GM19239 (cell line): Measurements from ENCODE around the gene SPAG17.

Experiments
- DNase-seq: peaks from one replicate; pipeline ENCODE4 v3.0.0; 2011; ENCODE audit warnings: low spot score; ENCODE audit not compliant: insufficient read length
- FAIRE-seq: peaks from 2 replicates; lab custom pipeline; 2011; peaks lifted over from hg19 to GRCh38; lab: Jason Lieb, UNC

Gene SPAG17

GRCh38 chr1:118085365-118085764, 99.7 kb downstream of the SPAG17 start:
- no peak for DNase-seq
- FAIRE-seq: no peak

- DNase-seq: no peak
- no peak for FAIRE-seq
Measured at GRCh38 chr1:118084400-118084799, 100.6 kb downstream of the SPAG17 start.

- FAIRE-seq (no peak), DNase-seq (no peak)
Measured at GRCh38 chr1:118082984-118083383, 102.0 kb downstream of the SPAG17 start.

GRCh38 chr1:118081387-118081786, 103.6 kb downstream of the SPAG17 start:
- DNase-seq: no peak
- no peak for FAIRE-seq

DNA sequence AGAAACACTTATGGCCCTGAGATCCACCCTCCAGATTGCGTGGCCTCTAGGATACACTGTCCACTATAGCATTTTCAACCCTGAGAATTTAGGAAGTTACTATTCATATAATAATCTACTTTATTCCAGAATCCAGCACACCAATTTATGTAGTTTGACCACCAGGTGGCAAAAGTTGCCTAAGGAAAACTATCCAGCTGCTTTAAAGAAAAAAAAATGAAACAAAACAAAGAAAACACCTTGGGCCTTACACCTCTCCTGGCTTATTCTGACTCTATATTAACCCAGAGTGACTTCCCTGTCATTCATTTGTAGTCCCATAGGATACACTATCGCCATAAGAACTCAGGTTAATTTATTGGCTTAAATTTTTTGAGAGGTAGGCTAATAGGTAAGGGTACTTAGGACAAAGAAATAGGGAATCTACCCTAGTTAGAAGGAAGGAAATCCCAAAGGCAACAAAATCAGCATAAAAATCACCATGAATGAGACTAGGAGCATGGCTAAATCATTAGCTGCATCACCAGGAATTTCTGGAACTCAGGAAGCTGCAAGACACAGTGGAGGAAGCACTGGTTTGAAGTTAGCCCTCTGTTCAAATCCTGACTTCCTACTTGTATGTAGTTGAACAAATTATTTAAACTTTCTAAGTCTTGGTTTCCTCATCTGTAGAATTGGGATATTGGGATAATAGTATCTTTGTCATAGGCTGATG, 107.5 kb downstream of the SPAG17 start:
- DNase-seq (no peak), FAIRE-seq (peak; percentile 81)

DNA sequence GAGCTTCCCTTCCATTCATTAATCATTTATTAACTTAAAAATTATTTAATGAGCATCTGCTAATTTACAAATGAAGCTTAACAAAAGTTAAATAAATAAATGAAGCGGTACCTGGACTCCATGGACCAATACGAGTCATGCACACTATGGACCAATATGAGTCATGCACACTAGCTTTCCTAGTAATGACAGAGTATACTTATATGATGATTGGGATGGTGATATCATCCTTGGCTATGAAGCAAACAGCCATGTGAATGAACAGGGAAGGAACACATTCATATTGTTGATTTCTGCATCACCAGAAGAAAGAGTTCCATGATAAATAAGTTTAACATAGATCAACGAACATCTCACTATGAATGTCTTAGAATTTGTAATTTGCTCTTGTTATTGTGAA, 109.9 kb downstream of the SPAG17 start:
- DNase-seq: no peak
- no peak for FAIRE-seq

DNA sequence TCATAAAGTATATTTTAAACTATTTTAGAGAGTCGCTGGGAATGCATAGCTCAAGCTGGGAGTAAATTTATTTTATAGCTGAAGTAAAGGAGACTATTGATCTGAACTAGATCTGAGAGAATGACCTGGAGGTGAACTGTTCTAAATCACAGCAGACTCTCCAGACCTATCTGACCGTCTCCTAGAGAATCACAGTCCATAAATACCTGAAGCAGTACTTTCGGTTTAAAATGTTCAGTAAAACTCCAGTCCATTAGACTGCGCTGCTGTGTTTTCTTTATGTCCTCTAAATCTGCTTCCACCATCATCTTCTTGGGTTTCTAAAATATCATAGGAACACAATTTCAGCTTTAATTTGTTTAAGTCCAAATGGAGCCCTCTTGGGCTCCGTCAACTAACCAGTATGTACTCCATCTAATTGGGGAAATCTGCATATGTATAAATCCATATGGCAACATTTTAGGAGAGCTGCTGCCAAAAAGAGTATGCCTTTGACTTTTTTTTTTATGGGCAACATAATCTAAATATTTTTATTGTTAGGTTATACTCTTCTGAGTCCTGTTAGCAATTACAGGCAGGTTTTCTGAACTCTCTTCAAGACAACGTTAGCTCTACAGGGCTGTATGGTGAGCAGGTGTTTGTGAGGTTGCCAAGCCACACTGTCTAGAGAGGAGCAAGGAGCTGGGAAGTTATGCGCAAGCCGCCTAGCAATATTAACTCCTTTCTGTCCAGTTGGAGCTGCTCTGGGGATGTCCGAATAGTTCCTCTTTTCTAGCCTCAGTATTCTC, 111.2 kb downstream of the SPAG17 start:
- FAIRE-seq (no peak), DNase-seq (no peak)

- FAIRE-seq (no peak), DNase-seq (no peak)
Measured at GRCh38 chr1:118049981-118050380, 135.0 kb downstream of the SPAG17 start.

- no peak for DNase-seq
- FAIRE-seq: no peak
Measured at GRCh38 chr1:118047650-118048224, 137.3 kb downstream of the SPAG17 start.

DNA sequence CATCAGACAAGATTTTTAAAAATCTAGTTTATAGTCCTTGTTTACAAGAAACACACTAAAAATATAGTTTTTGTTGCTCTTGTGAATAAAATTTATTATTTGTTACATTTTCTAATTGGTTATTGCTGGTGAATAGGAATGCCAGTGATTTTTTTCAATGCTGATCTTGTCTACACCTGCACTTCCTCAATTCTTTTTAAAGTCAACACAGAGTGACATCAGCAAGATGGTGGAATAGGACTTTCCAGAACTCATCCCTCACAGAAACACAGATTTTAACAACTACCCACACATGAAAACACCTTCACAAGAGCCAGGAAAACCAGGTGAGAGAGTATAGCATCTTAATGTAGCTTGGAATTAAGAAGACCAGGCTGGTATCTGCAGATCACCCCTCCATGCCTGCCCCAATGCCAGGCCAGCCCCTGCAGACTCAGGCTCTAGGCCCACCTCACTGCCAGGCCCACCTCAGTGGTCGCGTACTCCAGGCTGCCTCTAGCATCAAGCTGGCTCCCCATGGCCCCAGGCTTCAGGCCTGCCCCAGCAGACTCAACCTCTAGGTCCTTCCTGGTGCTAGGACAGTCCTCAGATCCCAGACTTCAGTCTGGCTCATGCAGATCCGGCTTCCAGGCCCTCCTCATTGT, 137.9 kb downstream of the SPAG17 start:
- FAIRE-seq (no peak), DNase-seq (no peak)

DNA sequence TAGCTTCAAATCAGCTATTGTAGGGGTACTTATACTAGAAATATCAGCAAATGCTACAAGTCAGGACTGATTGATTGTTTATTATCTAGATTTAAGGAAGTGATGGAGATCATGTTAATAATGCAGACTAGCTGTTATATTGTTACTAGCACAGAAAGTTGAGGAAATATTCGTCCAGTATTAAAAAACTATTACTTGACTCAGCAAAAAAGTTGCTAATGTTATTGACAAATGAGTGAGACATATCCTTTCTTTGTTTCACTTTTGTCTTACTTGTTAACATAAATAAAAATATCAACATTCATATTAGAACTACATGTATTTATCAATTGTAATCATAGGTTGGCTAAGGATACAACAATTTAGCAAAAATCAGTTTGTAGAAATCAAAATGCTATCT, 141.4 kb downstream of the SPAG17 start:
- FAIRE-seq (no peak), DNase-seq (no peak)

DNA sequence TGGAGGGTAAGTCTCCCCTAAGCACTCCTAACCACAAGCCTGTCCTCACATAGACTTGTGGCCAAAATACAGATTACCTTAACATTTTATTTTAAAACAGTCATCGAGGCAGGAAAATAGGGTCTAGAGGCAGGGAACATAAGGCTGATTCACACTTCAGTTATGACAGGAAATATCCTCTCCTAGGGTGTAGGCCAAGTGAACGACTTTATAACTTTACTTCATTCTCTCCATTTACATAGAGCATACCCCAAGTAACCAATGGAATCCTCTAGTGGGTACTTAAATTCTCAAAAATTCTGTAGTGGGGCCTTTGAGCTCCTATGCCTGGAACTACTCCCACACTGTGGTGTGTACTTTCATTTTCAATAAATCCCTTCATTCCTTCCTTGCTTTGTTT, 142.5 kb downstream of the SPAG17 start:
- FAIRE-seq: no peak
- DNase-seq: no peak

- DNase-seq (no peak), FAIRE-seq (no peak)
Measured at GRCh38 chr1:118039170-118039569, 145.9 kb downstream of the SPAG17 start.

DNA sequence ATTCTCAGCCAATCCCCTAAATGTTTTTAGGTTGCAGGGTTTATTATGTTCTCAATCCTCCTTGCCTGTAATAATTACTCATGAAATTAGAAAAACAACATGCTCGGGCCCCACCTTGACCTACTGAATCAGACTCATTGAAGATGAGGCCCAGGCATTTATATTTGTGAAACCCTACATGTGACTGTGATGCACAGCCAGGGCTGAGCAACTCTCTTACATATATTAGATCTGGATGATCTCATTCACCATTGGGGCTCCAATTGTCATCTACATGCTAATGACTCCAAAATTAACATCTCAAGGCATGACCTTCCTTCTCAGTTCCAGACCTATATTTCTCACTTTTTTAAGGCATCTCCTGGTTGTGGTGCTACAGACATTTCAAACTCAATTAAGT, 152.1 kb downstream of the SPAG17 start:
- no peak for FAIRE-seq
- no peak for DNase-seq

- no peak for DNase-seq
- no peak for FAIRE-seq
Measured at GRCh38 chr1:118028267-118028666, 156.8 kb downstream of the SPAG17 start.

- DNase-seq (no peak), FAIRE-seq (no peak)
Measured at GRCh38 chr1:118023199-118023598, 161.8 kb downstream of the SPAG17 start.

DNA sequence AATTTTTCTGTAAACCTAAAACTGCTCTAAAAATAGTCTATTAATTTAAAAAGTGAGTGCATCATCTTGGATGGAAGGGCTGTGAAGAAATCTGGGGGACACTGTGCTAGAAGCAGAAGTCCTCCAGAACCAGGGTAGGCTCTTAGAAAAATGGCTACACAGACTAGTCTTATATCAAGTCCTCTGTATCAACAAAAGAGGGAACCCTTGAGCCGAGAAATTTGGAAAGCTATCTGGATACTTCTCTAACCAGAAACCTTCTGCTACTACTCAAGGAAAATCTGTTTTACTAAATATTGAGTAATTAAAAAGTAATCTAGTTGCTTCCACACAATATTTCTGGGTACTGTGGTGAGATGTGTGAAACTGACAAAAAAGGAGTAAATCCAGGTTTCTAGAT, 163.4 kb downstream of the SPAG17 start:
- DNase-seq (no peak), FAIRE-seq (no peak)

DNA sequence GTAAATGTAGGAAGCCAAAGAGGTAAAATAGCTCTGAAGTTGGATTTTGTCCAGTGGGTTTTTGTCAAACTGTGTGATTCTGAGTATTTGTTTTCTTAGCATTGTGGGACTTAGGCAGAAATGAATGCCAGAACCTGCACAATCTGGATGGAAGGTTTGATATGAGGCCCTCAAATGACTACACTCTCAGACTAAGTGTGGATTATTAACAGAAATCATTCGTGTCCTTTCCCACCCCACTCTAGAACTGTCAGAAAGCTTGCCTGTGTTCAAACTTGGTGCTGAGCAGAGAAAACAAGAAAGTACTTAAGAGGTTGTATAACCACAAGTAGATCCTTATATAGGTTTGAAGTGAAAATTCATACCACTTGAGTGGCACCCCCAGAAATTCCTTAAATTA, 167.0 kb downstream of the SPAG17 start:
- no peak for FAIRE-seq

DNA sequence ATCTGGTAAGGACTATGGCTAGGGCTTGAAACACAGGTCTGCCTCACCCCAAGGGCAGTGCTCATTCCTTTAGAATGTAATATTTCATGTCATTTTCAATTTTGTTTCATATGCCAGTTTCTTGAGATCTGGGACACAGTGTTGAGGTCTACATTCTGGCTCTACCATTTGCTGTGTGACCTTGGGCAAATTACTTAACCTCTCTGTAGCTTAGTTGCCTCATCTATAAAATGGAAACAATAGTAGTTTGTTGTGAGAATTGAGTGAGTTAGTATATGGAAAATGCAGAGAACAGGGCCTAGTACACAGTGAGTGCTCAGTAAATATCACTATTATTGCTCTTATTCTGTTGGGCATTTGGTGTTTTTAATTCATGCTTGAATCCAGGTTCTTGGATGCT, 171.1 kb downstream of the SPAG17 start:
- FAIRE-seq: no peak

More for the DNA sequence above, 167.0 kb downstream of the SPAG17 start:
- no peak for DNase-seq

GRCh38 chr1:118013336-118013735, 171.7 kb downstream of the SPAG17 start:
- DNase-seq: no peak
- FAIRE-seq: no peak

More for the DNA sequence above, 171.1 kb downstream of the SPAG17 start:
- DNase-seq: no peak
